ENCODE data around the gene CCDC148.

CCDC148 gene

GRCh38 chr2:158412206-158412605, 44.3 kb downstream of the CCDC148 start:
- peak; percentile 40 for DNase-seq (ENCODE audit: low read depth)
- H3K4me3 ChIP-seq (replicated peaks; ENCODE audit: low read depth, low read length), result no peak overlapping the region
- no peak for TF ChIP-seq CTCF (IDR thresholded peaks at IDR 0.05; ENCODE audit: low read length, missing control alignments)

GRCh38 chr2:158411748-158412147, 44.8 kb downstream of the CCDC148 start:
- no peak overlapping the region for H3K4me3 ChIP-seq (replicated peaks; ENCODE audit: low read depth, low read length)
- TF ChIP-seq CTCF (IDR thresholded peaks at IDR 0.05; ENCODE audit: low read length, missing control alignments), result no peak
- no peak for DNase-seq (ENCODE audit: low read depth)

GRCh38 chr2:158410132-158410531, 46.4 kb downstream of the CCDC148 start:
- TF ChIP-seq CTCF (IDR thresholded peaks at IDR 0.05; ENCODE audit: low read length, missing control alignments), result no peak
- no peak overlapping the region for H3K4me3 ChIP-seq (replicated peaks; ENCODE audit: low read depth, low read length)
- DNase-seq (ENCODE audit: low read depth), result no peak

GRCh38 chr2:158407031-158407430, 49.5 kb downstream of the CCDC148 start:
- DNase-seq (ENCODE audit: low read depth), result no peak
- H3K4me3 ChIP-seq (replicated peaks; ENCODE audit: low read depth, low read length), result no peak overlapping the region
- no peak for TF ChIP-seq CTCF (IDR thresholded peaks at IDR 0.05; ENCODE audit: low read length, missing control alignments)

GRCh38 chr2:158405341-158405740, 51.2 kb downstream of the CCDC148 start:
- no peak for TF ChIP-seq CTCF (IDR thresholded peaks at IDR 0.05; ENCODE audit: low read length, missing control alignments)
- no peak for DNase-seq (ENCODE audit: low read depth)
- H3K4me3 ChIP-seq (replicated peaks; ENCODE audit: low read depth, low read length), result no peak overlapping the region

- TF ChIP-seq CTCF (IDR thresholded peaks at IDR 0.05; ENCODE audit: low read length, missing control alignments), result no peak
- no peak for DNase-seq (ENCODE audit: low read depth)
- no peak overlapping the region for H3K4me3 ChIP-seq (replicated peaks; ENCODE audit: low read depth, low read length)
Measured at GRCh38 chr2:158403237-158403636, 53.3 kb downstream of the CCDC148 start.

GRCh38 chr2:158402665-158403064, 53.9 kb downstream of the CCDC148 start:
- no peak overlapping the region for H3K4me3 ChIP-seq (replicated peaks; ENCODE audit: low read depth, low read length)
- no peak for DNase-seq (ENCODE audit: low read depth)
- TF ChIP-seq CTCF (IDR thresholded peaks at IDR 0.05; ENCODE audit: low read length, missing control alignments), result no peak

Measured in fibroblast of pulmonary artery (primary cell).